Transverse colon (tissue), 4 donors: ENCODE measurements around the gene NCOA3. TPM values are rescaled to one million over a fixed set of nuclear protein-coding genes. Genes with fewer than 3 reads are reported as not detected.

Source experiments
- DNase-seq: peaks from one replicate; pipeline ENCODE4 v3.0.0-alpha.2; 2019
- H3K27ac ChIP-seq, 4 donors: fragments of 200-600 bp; sonication (generic); 2 replicates each; pipeline ENCODE4 v1.5.1; 2016 to 2018; ENCODE audit warnings: inconsistent platforms in 4 of 4
- H3K27me3 ChIP-seq: fragments of 200-600 bp; sonication (generic); 2 replicates; pipeline ENCODE4 v1.5.1; 2017; ENCODE audit warnings: inconsistent platforms
- H3K36me3 ChIP-seq, 4 donors: fragments of 200-600 bp; sonication (generic); 2 replicates each; pipeline ENCODE4 v1.5.1; 2017 to 2019; ENCODE audit warnings: inconsistent platforms in 4 of 4
- H3K4me1 ChIP-seq, 4 donors: fragments of 200-600 bp; sonication (generic); 2 replicates each; pipeline ENCODE4 v1.5.1; 2017 to 2020; ENCODE audit warnings: inconsistent platforms in 4 of 4
- H3K4me3 ChIP-seq, 4 donors: fragments of 200-600 bp; sonication (generic); 1 replicate in 1 of 4; 2 replicates in 3 of 4; pipeline versions ENCODE4 v1.5.1 to v1.6.1; 2017 to 2019; ENCODE audit warnings: inconsistent platforms in 4 of 4
- H3K9me3 ChIP-seq, 2 donors: fragments of 200-600 bp; sonication (generic); 2 replicates each; pipeline ENCODE4 v1.5.1; 2017 to 2019; ENCODE audit warnings: inconsistent platforms in 2 of 2
- EP300 ChIP-seq: sonication (generic); formaldehyde crosslinking; IDR thresholded peaks from one replicate; pipeline ENCODE4 v1.6.1; 2017; ENCODE audit warnings: antibody characterized with exemption, low read depth
- POLR2A ChIP-seq: fragments of 450-650 bp; IDR thresholded peaks from one replicate; pipeline ENCODE4 v1.6.1; 2016; ENCODE audit warnings: antibody characterized with exemption, mild to moderate bottlenecking, moderate library complexity
- POLR2AphosphoS5 ChIP-seq, 3 donors: sonication (generic); formaldehyde crosslinking; IDR thresholded peaks; one replicate each; pipeline ENCODE4 v1.6.1; 2016; ENCODE audit warnings: antibody characterized with exemption in 3 of 3
- WGBS, 2 donors: methylation state at CpG; one replicate each; pipeline ENCODE4 v1.1.5; 2018; ENCODE audit warnings: low coverage in 1 of 2; 5-methylcytosine and 5-hydroxymethylcytosine counted together
- in situ Hi-C, 4 donors: fragments of 200-750 bp; cut with MboI; loops; one replicate each; pipeline versions ENCODE4 v1.15.0 to v1.15.1; 2017; ENCODE audit warnings: low sequenced_read_pairs in 3 of 4, low pct_ligation_motif_present in 1 of 4, low pct_unique_long_range_greater_than_20kb in 1 of 4
- intact Hi-C: fragments of 100-400 bp; cut with DNase I; formaldehyde crosslinking; loops from one replicate; pipeline ENCODE4 v1.15.1; 2023; ENCODE audit warnings: low total_unique reads
- total RNA-seq, 4 donors: library from RNA; depleted of rRNA; stranded (reverse); fragments of >200 nt; gene quantifications; one replicate each; pipeline ENCODE4 v1.1.0, GENCODE V29; 2016
- TF ChIP-seq, protein P1 (sequence below), 5 experiments: fragments of 200-600 bp in 3 of 5; fragments of 450-650 bp in 2 of 5; sonication (generic) in 3 of 5; IDR thresholded peaks; 1 replicate in 2 of 5; 2 replicates in 3 of 5; pipeline ENCODE4 v1.5.1; 2016 to 2017; ENCODE audit warnings: antibody characterized with exemption in 5 of 5, inconsistent platforms in 3 of 5, mild to moderate bottlenecking in 2 of 5, moderate library complexity in 1 of 5

The NCOA3 gene
- total RNA-seq, 4 donors from 2014 or later: 9.2 to 39.1 (median 22.3) TPM

DNA sequence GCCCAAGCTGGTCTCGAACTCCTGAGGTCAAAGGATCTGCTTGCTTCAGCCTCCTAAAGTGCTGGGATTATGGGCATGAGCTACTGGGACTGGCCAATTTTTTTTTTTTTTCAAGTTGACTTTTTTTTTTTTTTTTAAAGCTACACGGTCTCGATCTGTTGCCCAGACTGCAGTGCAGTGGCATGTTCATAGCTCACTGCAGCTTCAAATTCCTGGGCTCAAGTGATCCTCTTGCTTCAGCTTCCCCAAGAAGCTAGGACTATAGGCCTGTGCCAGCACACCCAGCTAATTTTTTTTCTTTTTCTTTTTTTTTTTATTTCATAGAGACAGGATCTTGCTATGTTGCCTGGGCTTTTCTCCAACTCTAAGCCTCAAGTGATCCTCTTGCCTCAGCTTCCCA is 59.5 kb downstream of the NCOA3 start:
- Histone ChIP-seq H3K27me3 (no peaks in the 10 kb centered on the region), H3K27ac (peak overlapping the region in 2 of 4 donors; percentile 9 to 25), H3K4me1 (peaks cover 27 to 86% (median 39%) of the 10 kb centered on the region in 4 donors), H3K9me3 (no peaks in the 10 kb centered on the region), H3K4me3 (no peak overlapping the region), H3K36me3 (no peaks in the 10 kb centered on the region)
- no peak for DNase-seq
- WGBS, 2 donors: 23 to 64% methylated on average over 3 of the region's 3 CpGs
- in situ Hi-C loops: no loop called here
- no peak for TF ChIP-seq POLR2A
- TF ChIP-seq, protein P1, sequence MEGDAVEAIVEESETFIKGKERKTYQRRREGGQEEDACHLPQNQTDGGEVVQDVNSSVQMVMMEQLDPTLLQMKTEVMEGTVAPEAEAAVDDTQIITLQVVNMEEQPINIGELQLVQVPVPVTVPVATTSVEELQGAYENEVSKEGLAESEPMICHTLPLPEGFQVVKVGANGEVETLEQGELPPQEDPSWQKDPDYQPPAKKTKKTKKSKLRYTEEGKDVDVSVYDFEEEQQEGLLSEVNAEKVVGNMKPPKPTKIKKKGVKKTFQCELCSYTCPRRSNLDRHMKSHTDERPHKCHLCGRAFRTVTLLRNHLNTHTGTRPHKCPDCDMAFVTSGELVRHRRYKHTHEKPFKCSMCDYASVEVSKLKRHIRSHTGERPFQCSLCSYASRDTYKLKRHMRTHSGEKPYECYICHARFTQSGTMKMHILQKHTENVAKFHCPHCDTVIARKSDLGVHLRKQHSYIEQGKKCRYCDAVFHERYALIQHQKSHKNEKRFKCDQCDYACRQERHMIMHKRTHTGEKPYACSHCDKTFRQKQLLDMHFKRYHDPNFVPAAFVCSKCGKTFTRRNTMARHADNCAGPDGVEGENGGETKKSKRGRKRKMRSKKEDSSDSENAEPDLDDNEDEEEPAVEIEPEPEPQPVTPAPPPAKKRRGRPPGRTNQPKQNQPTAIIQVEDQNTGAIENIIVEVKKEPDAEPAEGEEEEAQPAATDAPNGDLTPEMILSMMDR (IDR thresholded peaks at IDR 0.05): no peak
- no peak for TF ChIP-seq POLR2AphosphoS5 (IDR thresholded peaks at IDR 0.05)
- intact Hi-C loops: no loop called here

DNA sequence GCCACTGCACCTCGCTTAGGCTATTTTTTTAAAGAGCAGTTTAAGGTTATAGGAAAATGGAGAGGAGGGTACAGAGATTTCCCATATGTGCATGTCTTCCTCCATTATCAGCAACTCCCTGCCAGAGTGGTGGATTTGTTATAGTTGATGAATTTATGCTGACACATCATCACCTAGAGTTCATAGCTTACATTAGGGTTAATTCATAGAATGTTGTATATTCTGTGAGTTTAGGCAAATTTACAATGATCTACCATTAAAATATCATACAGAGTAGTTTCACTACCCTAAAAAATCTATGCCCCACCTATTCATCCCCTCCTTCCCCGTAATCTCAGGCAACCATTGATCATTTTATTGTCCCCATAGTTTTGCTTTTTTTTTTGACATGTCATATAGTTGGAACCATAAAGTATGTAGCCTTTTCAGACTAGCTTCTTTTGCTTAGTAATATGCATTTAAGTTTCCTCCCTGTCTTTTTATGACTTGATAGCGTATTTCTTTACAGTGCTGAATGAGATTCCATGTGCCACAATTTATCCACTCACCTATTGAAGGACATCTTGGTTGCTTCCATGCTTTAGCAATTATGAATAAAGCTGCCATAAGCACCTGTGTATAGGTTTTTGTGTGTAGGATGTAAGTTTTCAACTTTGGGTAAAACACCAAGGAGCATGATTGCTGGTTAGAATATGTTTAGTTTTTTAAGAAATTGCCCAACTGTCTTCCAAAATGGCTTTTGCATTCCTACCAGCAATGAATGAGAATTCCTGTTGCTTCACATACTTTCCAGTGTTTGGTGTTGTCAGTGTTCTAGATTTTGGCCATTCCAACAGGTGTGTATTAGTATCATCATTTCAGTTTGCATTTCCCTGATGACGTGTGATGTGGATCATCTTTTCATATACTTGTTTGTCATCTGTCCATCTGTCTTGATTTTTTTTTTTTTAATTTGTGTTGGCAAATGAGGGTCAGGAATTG is 60.2 kb downstream of the NCOA3 start:
- intact Hi-C loops: no loop called here
- H3K27ac ChIP-seq: peak overlapping the region in 2 of 4 donors; percentile 9 to 25
- WGBS, 2 donors: 62 to 66% methylated on average over 3 to 4 of the region's 4 CpGs
- in situ Hi-C loops: no loop called here
- H3K9me3 ChIP-seq: no peaks in the 10 kb centered on the region
- no peaks in the 10 kb centered on the region for H3K36me3 ChIP-seq
- TF ChIP-seq EP300: no peak
- TF ChIP-seq POLR2AphosphoS5 (IDR thresholded peaks at IDR 0.05): no peak
- TF ChIP-seq POLR2A: no peak
- TF ChIP-seq, protein P1 (IDR thresholded peaks at IDR 0.05): no peak
- no peak for DNase-seq
- H3K27me3 ChIP-seq: no peaks in the 10 kb centered on the region
- H3K4me3 ChIP-seq: no peak overlapping the region
- peaks cover 27 to 85% (median 39%) of the 10 kb centered on the region in 4 donors for H3K4me1 ChIP-seq

DNA sequence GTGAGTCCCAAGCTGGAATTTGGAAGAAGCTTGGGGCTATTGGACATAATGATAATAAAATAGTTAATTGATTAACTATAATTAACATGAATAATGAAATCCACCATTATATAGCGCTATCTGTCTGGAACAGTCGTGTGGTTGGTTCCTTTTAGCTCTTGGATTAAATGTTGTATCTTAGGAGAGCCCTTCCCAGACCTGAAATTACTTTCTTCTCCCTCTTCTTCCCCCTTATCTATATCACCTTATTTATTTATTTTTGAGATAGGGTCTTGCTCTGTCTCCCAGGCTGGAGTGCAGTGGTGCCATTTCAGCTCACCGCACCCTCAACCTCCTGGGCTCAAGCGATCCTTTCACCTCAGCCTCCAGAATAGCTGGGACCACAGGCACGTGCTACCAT is 64.6 kb downstream of the NCOA3 start:
- Histone ChIP-seq H3K27ac (no peak overlapping the region), H3K4me3 (no peak overlapping the region), H3K36me3 (no peaks in the 10 kb centered on the region), H3K4me1 (peaks cover 34 to 77% (median 38%) of the 10 kb centered on the region in 4 donors), H3K9me3 (peaks cover under 1 to 5% of the 10 kb centered on the region in 2 donors), H3K27me3 (no peaks in the 10 kb centered on the region)
- TF ChIP-seq EP300 (no peak), POLR2AphosphoS5 (IDR thresholded peaks at IDR 0.05) (no peak), POLR2A (no peak)
- TF ChIP-seq, protein P1 (IDR thresholded peaks at IDR 0.05): no peak
- intact Hi-C loops: no loop called here
- WGBS, 2 donors: 94 to 100% methylated on average over 3 to 5 of the region's 5 CpGs
- DNase-seq: no peak
- in situ Hi-C loops: no loop called here

DNA sequence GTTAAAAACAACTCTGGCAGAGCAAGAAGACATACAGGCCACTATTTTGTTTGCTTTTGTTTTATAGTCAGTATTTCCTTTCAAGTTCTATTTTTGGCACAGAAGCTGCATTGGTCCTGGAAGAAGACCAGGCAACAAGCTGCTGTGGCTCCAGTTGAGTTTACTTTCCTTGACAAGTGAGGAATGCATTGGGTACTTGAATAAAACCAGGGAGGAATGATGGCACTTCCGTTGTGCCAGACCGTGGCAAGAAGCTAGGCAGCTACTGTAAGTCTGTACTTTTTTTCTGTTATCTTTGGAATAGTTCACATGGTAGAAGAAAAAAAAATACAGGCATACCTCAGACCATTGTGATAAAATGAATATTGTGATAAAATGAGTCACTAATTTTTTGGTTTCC is 66.3 kb downstream of the NCOA3 start:
- no peaks in the 10 kb centered on the region for H3K36me3 ChIP-seq
- H3K4me1 ChIP-seq: peaks cover 27 to 59% (median 30%) of the 10 kb centered on the region in 4 donors
- H3K27me3 ChIP-seq: no peaks in the 10 kb centered on the region
- peak overlapping the region; percentile 59 to 77 (median 70) for H3K27ac ChIP-seq
- peak; percentile 26 for DNase-seq
- H3K4me3 ChIP-seq: no peak overlapping the region
- 10 to 14% methylated on average over 2 of the region's 2 CpGs for WGBS, 2 donors
- in situ Hi-C loops (no loop called here), intact Hi-C loops (no loop called here)
- TF ChIP-seq EP300 (peak; percentile 45), POLR2AphosphoS5 (IDR thresholded peaks at IDR 0.05) (peak; percentile 80 to 93 (median 84)), POLR2A (no peak)
- TF ChIP-seq, protein P1 (IDR thresholded peaks at IDR 0.05): no peak
- peaks cover 6 to 7% of the 10 kb centered on the region in 2 donors for H3K9me3 ChIP-seq
